ENCODE data around the gene XPO5. TPM values are rescaled to one million over a fixed set of nuclear protein-coding genes. Genes with fewer than 3 reads are reported as not detected.
A peak's percentile ranks its signal among the peaks of the same experiment; 100 is the strongest.

XPO5 gene
- total RNA-seq, 4 donors from 2014 or later, result 22.2 to 58.6 (median 32.9) TPM

DNA sequence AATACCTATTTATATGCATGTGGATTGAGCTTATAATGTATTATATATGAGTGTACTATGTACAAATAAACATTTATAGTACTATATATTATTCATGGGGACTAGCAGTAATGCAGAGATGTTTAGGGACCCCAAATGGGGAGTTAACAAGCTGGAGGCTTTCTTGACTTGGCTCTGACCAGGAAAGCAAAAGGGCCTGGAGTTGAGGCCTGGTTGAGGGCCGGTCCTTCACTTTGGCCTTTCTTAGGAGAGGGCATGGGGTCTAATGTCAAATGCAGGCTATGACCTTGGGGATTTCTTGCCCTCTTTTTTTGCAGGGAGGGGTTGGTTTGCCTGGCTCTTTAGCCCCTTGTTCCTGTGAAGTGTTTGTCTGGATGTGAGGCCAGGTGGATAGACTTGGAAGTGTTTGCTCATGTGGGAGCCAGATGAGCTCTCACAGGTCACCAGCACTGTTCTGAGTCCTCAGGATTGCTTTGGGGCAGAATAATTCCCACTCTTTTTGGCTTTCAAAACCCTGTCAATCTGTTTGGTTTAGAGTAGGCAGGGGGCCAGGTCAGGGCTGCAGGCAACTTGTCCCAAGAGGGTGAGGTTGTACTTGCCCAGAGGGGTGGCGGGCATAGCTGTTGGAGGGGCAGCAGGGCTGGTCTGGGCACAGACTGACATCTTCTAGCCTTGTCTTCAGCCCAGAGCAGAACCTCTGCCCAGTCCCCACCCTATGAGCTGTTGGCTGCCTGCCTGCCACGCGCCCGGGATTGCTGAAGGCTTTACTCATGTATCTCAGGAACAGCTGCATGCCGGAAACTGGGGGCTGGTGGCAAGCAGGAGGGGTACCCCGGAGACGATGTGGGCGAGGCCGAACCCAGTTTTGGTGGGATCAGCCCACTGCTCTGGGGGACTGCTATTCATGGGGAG lies 83.8 kb downstream of the XPO5 start:
- intact Hi-C loops (cut with DNase I), result no loop called here
- Histone ChIP-seq H3K9me3 (no peaks in the 10 kb centered on the region), H3K36me3 (no peaks in the 10 kb centered on the region), H3K4me3 (replicated peaks in 1 of 3) (no peak overlapping the region), H3K27me3 (no peaks in the 10 kb centered on the region), H3K4me1 (peaks cover 9 to 13% of the 10 kb centered on the region in 2 donors), H3K27ac (no peak overlapping the region)
- TF ChIP-seq POLR2A (IDR thresholded peaks at IDR 0.05), result no peak
- TF ChIP-seq, protein P1, sequence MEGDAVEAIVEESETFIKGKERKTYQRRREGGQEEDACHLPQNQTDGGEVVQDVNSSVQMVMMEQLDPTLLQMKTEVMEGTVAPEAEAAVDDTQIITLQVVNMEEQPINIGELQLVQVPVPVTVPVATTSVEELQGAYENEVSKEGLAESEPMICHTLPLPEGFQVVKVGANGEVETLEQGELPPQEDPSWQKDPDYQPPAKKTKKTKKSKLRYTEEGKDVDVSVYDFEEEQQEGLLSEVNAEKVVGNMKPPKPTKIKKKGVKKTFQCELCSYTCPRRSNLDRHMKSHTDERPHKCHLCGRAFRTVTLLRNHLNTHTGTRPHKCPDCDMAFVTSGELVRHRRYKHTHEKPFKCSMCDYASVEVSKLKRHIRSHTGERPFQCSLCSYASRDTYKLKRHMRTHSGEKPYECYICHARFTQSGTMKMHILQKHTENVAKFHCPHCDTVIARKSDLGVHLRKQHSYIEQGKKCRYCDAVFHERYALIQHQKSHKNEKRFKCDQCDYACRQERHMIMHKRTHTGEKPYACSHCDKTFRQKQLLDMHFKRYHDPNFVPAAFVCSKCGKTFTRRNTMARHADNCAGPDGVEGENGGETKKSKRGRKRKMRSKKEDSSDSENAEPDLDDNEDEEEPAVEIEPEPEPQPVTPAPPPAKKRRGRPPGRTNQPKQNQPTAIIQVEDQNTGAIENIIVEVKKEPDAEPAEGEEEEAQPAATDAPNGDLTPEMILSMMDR (IDR thresholded peaks at IDR 0.05), result no peak
- peak; percentile 40 to 61 for DNase-seq
- 61 to 71% methylated on average over 6 to 10 of the region's 10 CpGs for WGBS, 2 donors

DNA sequence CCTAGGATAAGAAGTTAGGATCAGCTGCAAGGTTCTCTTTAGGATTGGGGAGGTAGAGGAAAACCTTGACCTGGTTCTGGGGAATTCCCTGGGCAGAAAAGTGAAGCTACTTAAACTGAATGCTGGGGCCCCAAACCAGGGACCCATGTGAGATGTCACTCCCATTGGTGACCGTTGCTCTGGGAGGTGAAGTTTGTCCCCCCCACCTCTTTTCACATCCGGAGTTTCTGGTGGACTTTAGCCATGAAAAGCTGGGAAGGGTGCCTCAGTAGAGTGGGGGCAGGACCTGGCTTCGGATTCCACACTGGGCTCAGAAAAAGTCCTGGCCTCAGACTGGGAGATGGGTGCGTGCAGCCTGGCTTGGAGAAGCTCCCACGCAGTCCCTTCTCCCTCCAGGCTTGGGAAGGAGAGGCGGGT lies 85.3 kb downstream of the XPO5 start:
- Histone ChIP-seq H3K27ac (no peak overlapping the region), H3K4me1 (peaks cover 9 to 13% of the 10 kb centered on the region in 2 donors), H3K36me3 (no peaks in the 10 kb centered on the region), H3K4me3 (replicated peaks in 1 of 3) (no peak overlapping the region), H3K27me3 (no peaks in the 10 kb centered on the region), H3K9me3 (no peaks in the 10 kb centered on the region)
- 52 to 80% methylated on average over 6 of the region's 6 CpGs for WGBS, 2 donors
- no peak for TF ChIP-seq POLR2A (IDR thresholded peaks at IDR 0.05)
- DNase-seq, result no peak
- intact Hi-C loops (cut with DNase I), result no loop called here

DNA sequence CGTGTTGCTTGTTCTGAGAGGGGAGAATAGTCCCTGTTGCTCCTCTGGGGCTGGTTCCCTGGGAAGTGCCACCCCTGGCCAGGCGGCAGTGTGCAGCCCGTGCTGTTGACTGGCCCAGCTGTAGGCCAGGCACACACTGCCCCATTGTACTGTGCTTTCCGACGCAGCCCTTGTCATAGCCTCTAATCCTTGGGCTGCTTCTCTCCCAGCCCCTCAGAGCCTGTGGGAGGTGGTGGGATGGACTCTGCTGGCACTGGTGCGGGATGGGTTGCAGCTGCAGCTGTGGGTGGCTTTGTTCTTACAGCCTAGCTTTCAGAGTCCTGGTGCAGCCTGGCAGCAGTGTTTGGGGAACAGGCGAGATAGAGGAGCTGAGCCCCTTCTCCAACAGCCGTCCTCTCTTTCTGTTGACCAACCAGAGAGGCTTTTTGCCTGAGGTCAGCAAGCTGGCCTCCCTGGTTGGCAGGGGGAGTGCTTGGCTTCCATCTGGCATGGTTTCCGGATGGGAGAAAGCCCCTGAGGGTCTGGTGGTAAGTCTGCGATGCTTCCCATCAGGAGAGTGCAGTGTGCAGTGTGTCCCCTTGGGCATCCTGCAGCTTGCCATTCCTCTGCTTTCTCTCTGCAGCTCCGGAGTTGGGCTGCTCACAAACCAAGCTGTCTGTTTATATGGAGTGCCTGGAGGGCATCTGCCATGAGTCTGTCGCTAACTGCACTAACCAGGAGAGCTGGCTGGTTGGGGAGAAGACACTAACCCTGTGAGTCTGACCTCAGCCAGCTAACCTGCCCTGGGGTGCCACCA lies 86.4 kb downstream of the XPO5 start:
- H3K36me3 ChIP-seq, result no peaks in the 10 kb centered on the region
- DNase-seq, result no peak
- WGBS, 2 donors, result 84 to 88% methylated on average over 4 to 12 of the region's 12 CpGs
- H3K4me1 ChIP-seq, result peaks cover 9 to 13% of the 10 kb centered on the region in 2 donors
- no peak overlapping the region for H3K27ac ChIP-seq
- TF ChIP-seq, protein P1 (IDR thresholded peaks at IDR 0.05), result no peak
- no peak for TF ChIP-seq POLR2A (IDR thresholded peaks at IDR 0.05)
- no peaks in the 10 kb centered on the region for H3K9me3 ChIP-seq
- no peaks in the 10 kb centered on the region for H3K27me3 ChIP-seq
- intact Hi-C loops (cut with DNase I), result no loop called here
- no peak overlapping the region for H3K4me3 ChIP-seq (replicated peaks in 1 of 3)

DNA sequence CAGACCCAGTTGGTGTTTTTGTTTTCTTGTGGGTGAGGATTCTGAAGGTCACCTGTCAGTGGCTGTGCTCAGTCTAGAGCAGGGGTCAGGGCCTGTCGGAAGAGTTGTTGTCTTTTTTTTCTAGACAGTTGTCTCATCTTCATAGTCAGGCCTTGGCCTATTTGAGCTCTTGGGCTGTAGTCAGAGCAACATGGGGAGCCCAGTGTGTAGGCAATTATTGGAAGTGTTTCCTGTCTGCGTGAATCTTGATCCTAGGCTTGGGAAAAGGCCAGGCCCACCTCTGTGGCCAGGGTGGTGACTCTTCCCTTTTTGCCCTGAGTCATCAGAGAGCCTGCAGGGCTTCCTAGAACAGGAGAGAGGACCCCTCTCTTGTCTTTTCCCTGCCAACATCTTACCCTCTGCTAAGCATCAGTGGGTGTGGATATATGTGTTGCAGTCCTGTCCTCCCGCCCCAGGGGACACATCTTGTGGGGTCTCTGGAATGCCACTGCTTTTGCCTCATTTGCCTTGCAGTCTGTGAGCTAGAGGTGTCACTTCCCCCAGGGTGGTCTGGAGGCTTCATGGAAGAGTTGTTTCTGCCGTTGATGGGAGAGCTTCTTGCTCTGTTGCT lies 87.1 kb downstream of the XPO5 start:
- Histone ChIP-seq H3K4me1 (peaks cover 9 to 13% of the 10 kb centered on the region in 2 donors), H3K27ac (no peak overlapping the region), H3K4me3 (replicated peaks in 1 of 3) (no peak overlapping the region), H3K27me3 (no peaks in the 10 kb centered on the region), H3K9me3 (no peaks in the 10 kb centered on the region), H3K36me3 (no peaks in the 10 kb centered on the region)
- DNase-seq, result no peak
- WGBS, 2 donors, result 55 to 66% methylated on average over 3 to 4 of the region's 4 CpGs
- intact Hi-C loops (cut with DNase I), result no loop called here
- TF ChIP-seq POLR2A (IDR thresholded peaks at IDR 0.05), result no peak
- TF ChIP-seq, protein P1 (IDR thresholded peaks at IDR 0.05), result no peak

DNA sequence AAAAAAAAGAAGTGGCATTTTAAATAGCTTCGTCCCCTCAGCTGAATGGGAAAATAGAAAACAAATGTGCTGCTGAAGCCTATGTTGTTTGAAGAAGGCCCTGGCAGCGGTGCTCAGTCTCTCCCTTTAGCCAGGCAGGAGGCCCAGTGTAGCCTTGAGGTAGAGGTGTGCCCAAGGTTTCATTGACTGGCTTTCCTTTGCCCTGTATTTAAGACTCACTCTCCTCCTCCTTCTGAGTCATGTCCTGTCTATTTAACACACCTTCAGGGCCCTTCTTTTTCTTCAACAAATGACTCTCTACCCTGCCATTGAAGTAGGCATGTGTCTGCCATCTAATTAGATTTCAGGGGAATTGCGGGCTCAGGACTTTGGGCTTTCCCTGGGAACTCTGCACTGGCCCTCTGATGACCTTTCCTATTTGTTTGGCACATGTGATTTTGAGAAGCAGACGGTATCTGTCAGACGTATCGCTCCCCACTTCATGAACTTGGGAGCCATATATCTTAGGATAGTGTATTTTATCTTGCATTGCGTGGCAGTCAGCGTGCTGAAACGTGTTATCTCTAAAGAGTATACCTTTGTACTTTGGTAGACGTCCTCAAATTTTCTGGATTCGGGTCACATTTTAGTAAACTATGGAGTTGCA lies 94.1 kb downstream of the XPO5 start:
- Histone ChIP-seq H3K27ac (no peak overlapping the region), H3K27me3 (no peaks in the 10 kb centered on the region), H3K4me3 (replicated peaks in 1 of 3) (no peak overlapping the region), H3K9me3 (no peaks in the 10 kb centered on the region), H3K36me3 (no peaks in the 10 kb centered on the region), H3K4me1 (peaks cover 9 to 14% of the 10 kb centered on the region in 2 donors)
- TF ChIP-seq POLR2A (IDR thresholded peaks at IDR 0.05), result no peak
- TF ChIP-seq, protein P1 (IDR thresholded peaks at IDR 0.05), result no peak
- WGBS, 2 donors, result 94% methylated on average over 11 of the region's 11 CpGs
- intact Hi-C loops (cut with DNase I), result no loop called here
- DNase-seq, result no peak
